Neural cell (in vitro differentiated cells): ENCODE data around the gene CHCHD5.

Source experiments
- EP300 ChIP-seq: fragments of 450-650 bp; conservative IDR thresholded peaks from 2 replicates; pipeline ENCODE4 v1.6.1; 2014; ENCODE audit warnings: antibody characterized with exemption, mild to moderate bottlenecking, moderate library complexity; ENCODE audit not compliant: poor library complexity, severe bottlenecking
- EZH2 ChIP-seq: fragments of 200-600, 300-800 bp; shearing (Covaris generic), sonication (generic); IDR thresholded peaks from 2 replicates; pipeline ENCODE4 v1.6.1; 2014; ENCODE audit warnings: antibody characterized with exemption, low read length, borderline replicate concordance, mild to moderate bottlenecking; ENCODE audit not compliant: insufficient read depth, poor library complexity, severe bottlenecking
- MXI1 ChIP-seq: fragments of 450-650 bp; conservative IDR thresholded peaks from 2 replicates; pipeline ENCODE4 v1.6.1; 2014; ENCODE audit warnings: antibody characterized with exemption, mild to moderate bottlenecking; ENCODE audit not compliant: poor library complexity, severe bottlenecking
- TAF1 ChIP-seq: IDR thresholded peaks from 2 replicates; pipeline ENCODE4 v1.6.1; 2012; ENCODE audit warnings: low read depth
- TF ChIP-seq, protein P1 (sequence below): fragments of 450-650 bp; IDR thresholded peaks from 2 replicates; pipeline ENCODE4 v1.5.1; 2014; ENCODE audit warnings: antibody characterized with exemption, mild to moderate bottlenecking, moderate library complexity; ENCODE audit not compliant: poor library complexity, severe bottlenecking

DNA sequence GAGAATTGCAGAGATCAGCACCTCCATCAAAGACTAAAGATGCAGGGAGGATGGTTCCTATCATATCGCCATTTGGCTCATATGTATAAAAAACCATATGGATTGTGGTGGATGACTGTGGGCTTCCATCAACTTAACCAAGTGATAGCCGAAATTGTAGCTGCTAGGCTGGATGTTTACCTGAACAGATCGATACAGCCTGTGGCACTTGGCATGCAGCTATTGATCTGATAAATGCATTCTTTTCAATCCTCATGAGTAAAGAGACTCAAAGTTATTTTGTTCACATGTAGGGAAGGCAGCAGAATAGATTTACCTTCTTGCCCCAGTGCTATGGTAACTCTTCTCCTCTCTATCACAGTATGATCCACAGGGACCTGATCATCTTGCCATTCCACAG is 18.5 kb downstream of the CHCHD5 start:
- TF ChIP-seq EP300 (no peak), EZH2 (no peak), TAF1 (no peak), MXI1 (no peak)
- TF ChIP-seq, protein P1, sequence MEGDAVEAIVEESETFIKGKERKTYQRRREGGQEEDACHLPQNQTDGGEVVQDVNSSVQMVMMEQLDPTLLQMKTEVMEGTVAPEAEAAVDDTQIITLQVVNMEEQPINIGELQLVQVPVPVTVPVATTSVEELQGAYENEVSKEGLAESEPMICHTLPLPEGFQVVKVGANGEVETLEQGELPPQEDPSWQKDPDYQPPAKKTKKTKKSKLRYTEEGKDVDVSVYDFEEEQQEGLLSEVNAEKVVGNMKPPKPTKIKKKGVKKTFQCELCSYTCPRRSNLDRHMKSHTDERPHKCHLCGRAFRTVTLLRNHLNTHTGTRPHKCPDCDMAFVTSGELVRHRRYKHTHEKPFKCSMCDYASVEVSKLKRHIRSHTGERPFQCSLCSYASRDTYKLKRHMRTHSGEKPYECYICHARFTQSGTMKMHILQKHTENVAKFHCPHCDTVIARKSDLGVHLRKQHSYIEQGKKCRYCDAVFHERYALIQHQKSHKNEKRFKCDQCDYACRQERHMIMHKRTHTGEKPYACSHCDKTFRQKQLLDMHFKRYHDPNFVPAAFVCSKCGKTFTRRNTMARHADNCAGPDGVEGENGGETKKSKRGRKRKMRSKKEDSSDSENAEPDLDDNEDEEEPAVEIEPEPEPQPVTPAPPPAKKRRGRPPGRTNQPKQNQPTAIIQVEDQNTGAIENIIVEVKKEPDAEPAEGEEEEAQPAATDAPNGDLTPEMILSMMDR, result no peak
